ENCODE measurements around the gene ABCA1.

Gene ABCA1

DNA sequence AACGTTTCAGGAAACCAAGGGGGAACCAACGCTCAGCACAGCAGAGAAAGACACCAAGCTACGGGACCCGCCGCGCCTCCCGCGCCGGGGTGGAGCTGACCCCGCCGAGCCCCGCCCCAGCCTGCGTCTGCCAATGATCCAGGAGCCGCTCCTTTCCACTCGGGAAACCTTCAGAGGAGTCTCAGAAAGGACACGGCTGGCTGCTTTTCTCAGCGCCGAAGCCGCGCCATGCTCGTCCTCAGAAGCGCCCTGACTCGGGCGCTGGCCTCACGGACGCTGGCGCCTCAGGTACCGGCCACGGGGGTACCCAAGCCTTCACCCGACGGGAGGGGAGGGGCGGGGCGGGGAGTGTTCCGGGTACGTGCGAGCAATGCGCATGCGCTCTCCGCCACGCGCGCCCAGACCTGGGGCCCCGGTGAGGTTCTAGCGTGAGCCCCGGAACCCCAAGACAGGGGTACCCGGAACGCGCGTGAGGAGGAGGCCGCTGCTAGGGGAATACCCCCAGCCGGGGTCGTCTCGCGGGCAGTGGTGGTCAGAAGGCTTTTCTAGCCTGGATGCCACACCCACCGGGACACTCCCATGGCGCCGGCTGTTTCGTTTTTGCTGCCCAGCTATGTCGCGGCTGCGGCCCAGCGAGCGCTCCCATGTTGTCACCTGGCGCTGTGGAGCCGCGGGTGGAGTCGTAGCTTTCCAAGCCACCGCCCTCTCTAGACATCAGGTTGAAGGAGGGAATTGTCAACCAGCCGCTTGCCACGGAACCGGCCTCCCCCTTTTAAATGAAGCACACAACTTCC, 180.2 kb downstream of the ABCA1 start, which contains the start of gene NIPSNAP3A:
NIPSNAP3A (plus strand) TSS at position 119 of the 794 bp plus-strand sequence; CDS start at position 229, 110 bp downstream.
- DNase-seq (ENCODE audit: low spot score), result peak; percentile 87
- TF ChIP-seq, protein P1, sequence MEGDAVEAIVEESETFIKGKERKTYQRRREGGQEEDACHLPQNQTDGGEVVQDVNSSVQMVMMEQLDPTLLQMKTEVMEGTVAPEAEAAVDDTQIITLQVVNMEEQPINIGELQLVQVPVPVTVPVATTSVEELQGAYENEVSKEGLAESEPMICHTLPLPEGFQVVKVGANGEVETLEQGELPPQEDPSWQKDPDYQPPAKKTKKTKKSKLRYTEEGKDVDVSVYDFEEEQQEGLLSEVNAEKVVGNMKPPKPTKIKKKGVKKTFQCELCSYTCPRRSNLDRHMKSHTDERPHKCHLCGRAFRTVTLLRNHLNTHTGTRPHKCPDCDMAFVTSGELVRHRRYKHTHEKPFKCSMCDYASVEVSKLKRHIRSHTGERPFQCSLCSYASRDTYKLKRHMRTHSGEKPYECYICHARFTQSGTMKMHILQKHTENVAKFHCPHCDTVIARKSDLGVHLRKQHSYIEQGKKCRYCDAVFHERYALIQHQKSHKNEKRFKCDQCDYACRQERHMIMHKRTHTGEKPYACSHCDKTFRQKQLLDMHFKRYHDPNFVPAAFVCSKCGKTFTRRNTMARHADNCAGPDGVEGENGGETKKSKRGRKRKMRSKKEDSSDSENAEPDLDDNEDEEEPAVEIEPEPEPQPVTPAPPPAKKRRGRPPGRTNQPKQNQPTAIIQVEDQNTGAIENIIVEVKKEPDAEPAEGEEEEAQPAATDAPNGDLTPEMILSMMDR (IDR thresholded peaks at IDR 0.05; ENCODE audit: extremely low read depth, missing control alignments), result no peak

DNA sequence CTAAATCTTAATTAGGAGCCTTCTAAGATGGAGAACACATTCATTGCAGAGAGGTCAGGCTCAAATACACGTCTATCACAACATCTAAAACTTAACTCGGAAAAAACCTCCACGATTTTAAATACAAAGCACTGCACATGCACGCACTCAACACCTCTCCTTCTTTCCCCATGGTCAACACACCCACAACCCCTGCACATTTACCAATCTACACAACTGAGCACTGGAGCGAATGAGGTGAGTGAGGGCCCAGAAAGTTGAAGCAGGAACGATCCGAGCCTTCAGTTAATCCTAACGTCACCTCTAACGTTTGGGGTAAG, 180.8 kb downstream of the ABCA1 start:
- TF ChIP-seq, protein P1 (IDR thresholded peaks at IDR 0.05; ENCODE audit: extremely low read depth, missing control alignments), result no peak
- DNase-seq (ENCODE audit: low spot score), result no peak

DNA sequence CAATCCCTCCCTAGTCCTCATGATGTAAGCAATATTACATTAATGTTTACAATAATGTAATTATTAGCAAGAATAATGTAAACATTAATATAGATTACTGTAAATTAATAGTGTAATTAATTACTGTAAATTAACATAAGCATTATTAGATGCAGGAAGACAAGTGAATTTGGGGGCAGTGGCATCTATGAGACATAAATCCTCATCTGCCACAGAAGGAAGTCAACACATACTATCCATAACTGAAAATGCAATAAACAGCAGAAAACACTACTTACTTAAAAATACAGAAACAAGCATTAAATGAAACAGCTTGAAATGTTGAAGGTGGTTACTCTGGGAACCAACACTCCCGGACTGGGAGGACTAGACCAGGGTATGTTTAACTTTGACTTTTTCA, 181.2 kb downstream of the ABCA1 start:
- DNase-seq (ENCODE audit: low spot score), result no peak
- TF ChIP-seq, protein P1 (IDR thresholded peaks at IDR 0.05; ENCODE audit: extremely low read depth, missing control alignments), result no peak

DNA sequence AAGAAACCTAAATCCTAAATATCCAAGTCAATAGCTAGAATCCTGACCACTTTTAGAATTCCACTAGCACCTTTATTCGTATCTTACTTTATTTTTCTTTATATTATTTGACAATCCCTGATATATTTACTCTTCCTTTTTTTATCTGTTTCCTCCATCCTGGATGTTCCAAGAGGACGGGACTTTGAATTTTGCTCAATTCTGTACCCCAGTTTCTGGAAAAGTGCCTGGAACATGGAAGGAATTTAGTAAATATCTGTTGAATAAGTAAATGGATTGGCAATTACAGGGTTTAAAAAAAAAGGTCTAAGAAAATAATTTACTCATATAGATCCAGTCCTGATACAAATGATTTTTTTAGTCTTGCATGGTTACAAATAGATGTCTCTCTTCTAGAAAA, 181.7 kb downstream of the ABCA1 start:
- no peak for DNase-seq (ENCODE audit: low spot score)
- TF ChIP-seq, protein P1 (IDR thresholded peaks at IDR 0.05; ENCODE audit: extremely low read depth, missing control alignments), result no peak

DNA sequence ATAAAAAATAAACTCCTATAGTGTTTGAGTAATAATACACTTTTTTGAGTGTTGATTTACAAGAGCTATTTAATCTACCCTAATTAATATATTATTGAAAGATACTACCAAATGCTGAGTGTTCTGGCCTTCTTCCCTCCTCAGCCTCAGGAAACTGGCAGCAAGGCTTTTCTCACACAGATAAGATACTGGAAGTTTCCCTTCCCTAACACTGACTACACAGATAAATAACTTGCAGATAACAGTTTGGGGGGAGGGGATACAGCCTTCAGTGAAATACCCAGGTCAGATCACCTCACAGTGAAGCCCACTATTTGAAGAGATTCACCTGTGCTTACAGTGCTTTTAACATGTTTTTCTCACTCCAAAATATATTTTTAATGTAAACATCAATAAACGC, 182.1 kb downstream of the ABCA1 start:
- TF ChIP-seq, protein P1 (IDR thresholded peaks at IDR 0.05; ENCODE audit: extremely low read depth, missing control alignments), result no peak
- DNase-seq (ENCODE audit: low spot score), result no peak

DNA sequence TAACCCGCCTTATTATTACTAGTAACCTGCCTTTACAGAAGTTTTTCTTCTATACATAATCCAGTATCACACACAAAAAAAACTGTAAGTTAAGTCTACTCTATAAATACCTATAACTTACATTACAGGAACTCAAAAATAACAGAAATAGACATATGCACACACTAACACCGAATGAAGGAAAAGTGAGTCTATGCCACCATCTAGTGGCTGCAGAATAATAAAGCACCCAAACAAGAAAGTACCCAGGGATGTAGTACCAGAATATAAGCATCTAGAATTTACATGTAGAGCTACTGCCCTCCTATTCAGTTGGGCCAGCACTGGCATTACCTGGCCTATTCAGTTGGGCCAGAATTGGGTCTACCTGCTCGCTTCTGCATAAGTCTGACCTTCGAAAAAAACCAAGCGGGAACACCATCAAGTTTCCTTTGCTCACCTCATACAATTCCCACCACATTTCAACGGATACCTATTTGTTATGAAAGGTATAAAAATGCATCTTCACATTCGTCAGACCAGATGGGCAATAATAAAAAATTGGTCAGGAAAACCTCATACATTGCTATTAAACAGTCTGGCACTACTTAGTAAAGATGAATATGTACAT, 184.5 kb downstream of the ABCA1 start:
- TF ChIP-seq, protein P1 (IDR thresholded peaks at IDR 0.05; ENCODE audit: extremely low read depth, missing control alignments), result peak; percentile 43
- DNase-seq (ENCODE audit: low spot score), result peak; percentile 58

DNA sequence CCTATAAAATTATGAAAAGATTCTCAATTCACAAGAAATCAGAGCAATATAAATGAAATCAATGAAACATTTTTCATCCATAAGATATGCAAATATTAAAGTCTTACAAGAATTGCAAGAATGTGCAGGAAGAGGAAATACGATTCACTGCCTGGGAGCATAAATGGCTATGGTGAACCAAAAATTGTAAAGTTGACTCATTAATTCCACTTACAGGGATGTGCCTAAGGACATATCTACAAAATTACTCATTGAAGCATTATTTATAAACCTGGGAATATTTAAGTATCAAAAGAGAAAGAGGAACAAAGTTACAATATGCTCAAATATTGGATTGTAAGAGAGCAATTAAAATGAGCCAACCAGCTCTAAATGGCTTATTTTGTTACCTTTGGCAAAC, 187.3 kb downstream of the ABCA1 start:
- no peak for DNase-seq (ENCODE audit: low spot score)
- TF ChIP-seq, protein P1 (IDR thresholded peaks at IDR 0.05; ENCODE audit: extremely low read depth, missing control alignments), result no peak

Measured in GM20000 (cell line).